Spleen (tissue), 11 donors: ENCODE measurements around the gene SPIRE1. TPM values are rescaled to one million over a fixed set of nuclear protein-coding genes. Genes with fewer than 3 reads are reported as not detected.

ENCODE experiments used
- DNase-seq: peaks from one replicate; pipeline ENCODE4 v3.0.0-alpha.2; 2020
- H3K27ac ChIP-seq, 8 donors: fragments of 200-600 bp; sonication (generic) in 7 of 8; 1 replicate in 4 of 8; 2 replicates in 4 of 8; pipeline versions ENCODE4 v1.5.0 to v1.8.0; 2016 to 2021; ENCODE audit warnings: inconsistent platforms in 4 of 8, mild to moderate bottlenecking in 4 of 8, moderate library complexity in 1 of 8
- H3K27me3 ChIP-seq, 7 donors: fragments of 200-600 bp; sonication (generic) in 6 of 7; replicated peaks in 1 of 7; 1 replicate in 4 of 7; 2 replicates in 3 of 7; pipeline versions ENCODE4 v1.5.0 to v1.8.0; 2016 to 2021; ENCODE audit warnings: inconsistent platforms in 3 of 7, mild to moderate bottlenecking in 1 of 7
- H3K36me3 ChIP-seq, 6 donors: fragments of 200-600 bp; sonication (generic) in 5 of 6; 1 replicate in 4 of 6; 2 replicates in 2 of 6; pipeline versions ENCODE4 v1.5.0 to v1.8.0; 2016 to 2021; ENCODE audit warnings: inconsistent platforms in 2 of 6
- H3K4me1 ChIP-seq, 6 donors: fragments of 200-600 bp; sonication (generic) in 5 of 6; 1 replicate in 3 of 6; 2 replicates in 3 of 6; pipeline versions ENCODE4 v1.5.0 to v1.8.0; 2016 to 2021; ENCODE audit warnings: inconsistent platforms in 3 of 6
- H3K4me3 ChIP-seq, 8 donors: fragments of 200-600 bp; sonication (generic) in 7 of 8; 1 replicate in 4 of 8; 2 replicates in 4 of 8; pipeline versions ENCODE4 v1.5.0 to v1.8.0; 2016 to 2021; ENCODE audit warnings: inconsistent platforms in 4 of 8, mild to moderate bottlenecking in 4 of 8, moderate library complexity in 2 of 8
- H3K9me3 ChIP-seq, 8 donors: fragments of 200-600 bp; sonication (generic) in 7 of 8; 1 replicate in 4 of 8; 2 replicates in 4 of 8; pipeline versions ENCODE4 v1.5.0 to v1.8.0; 2016 to 2021; ENCODE audit warnings: inconsistent platforms in 4 of 8
- POLR2A ChIP-seq, 3 donors: fragments of 450-650 bp; IDR thresholded peaks; one replicate each; pipeline ENCODE4 v1.5.1; 2017; ENCODE audit warnings: antibody characterized with exemption in 3 of 3, mild to moderate bottlenecking in 1 of 3
- POLR2AphosphoS5 ChIP-seq, 3 donors: sonication (generic); formaldehyde crosslinking; IDR thresholded peaks; one replicate each; pipeline ENCODE4 v1.5.1; 2017; ENCODE audit warnings: antibody characterized with exemption in 3 of 3
- WGBS, 5 donors: extraction: QIAGEN DNeasy Blood & Tissue Kit in 3 of 5; methylation state at CpG; one replicate each; pipeline versions ENCODE4 v1.1.5 to v1.1.7; 2013 to 2018; 5-methylcytosine and 5-hydroxymethylcytosine counted together
- intact Hi-C: fragments of 100-400 bp; cut with DNase I; formaldehyde crosslinking; loops from one replicate; pipeline ENCODE4 v1.15.0; 2023; ENCODE audit warnings: low total_unique reads
- polyA plus RNA-seq, 3 donors: library from polyadenylated mRNA; stranded (reverse); fragments of 200-250 nt; gene quantifications; one replicate each; pipeline ENCODE4 v1.2.1, GENCODE V29; 2013
- total RNA-seq, 7 donors: library from RNA; depleted of rRNA in 3 of 7; stranded (reverse); fragments of >200 nt in 3 of 7; fragmentation: NEBNext Ultra II Directional in 4 of 7; extraction: Animal tissue kit (Norgen Biotek cat#: 25700) in 4 of 7; gene quantifications; one replicate each; pipeline versions ENCODE4 v1.1.0 to v1.2.1, GENCODE V29; 2016 to 2021
- TF ChIP-seq, protein P1 (sequence below), 11 experiments: fragments of 200-600 bp in 7 of 11; fragments of 450-650 bp in 4 of 11; sonication (generic) in 4 of 11; IDR thresholded peaks in 8 of 11; conservative IDR thresholded peaks in 3 of 11; 1 replicate in 7 of 11; 2 replicates in 4 of 11; pipeline versions ENCODE4 v1.4.0 to v1.8.0; 2016 to 2021; ENCODE audit warnings: antibody characterized with exemption in 11 of 11, inconsistent platforms in 4 of 11, mild to moderate bottlenecking in 1 of 11
- donor health status: healthy with polysubstance abuse.
- donor health status: DM: no; HTN: no; CAD: no; lungs with moderate emphysema.
- donor health status: DM: no; HTN: no; CAD: no.
- donor health status: Bipolar disorder and iron deficiency.
- donor health status: healthy.
- donor health status: DM: no; HTN: no; CAD: no.
- donor health status: DM: yes; HTN: yes; CAD: no.

Gene SPIRE1
- total and polyA plus RNA-seq, 10 donors: 1.4 to 19.4 (median 11.1) TPM

DNA sequence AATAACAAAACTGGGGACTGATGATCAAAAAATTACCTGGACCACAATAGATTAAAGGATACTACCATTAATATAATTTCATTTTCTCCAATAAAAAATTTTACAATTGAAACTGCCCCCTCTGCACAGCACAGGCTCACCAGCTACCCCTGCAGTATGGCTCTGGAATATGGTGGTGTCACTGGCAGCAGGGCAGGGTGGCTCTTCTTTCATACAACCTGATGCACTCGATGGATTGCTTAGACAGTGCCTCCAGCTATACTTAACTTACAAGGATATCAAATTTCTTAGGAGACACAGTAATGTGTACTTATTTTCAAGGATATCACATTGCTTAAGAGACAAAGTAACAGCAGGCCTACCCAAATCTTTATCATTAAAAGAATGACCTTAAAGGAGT, 126.2 kb downstream of the SPIRE1 start:
- Histone ChIP-seq H3K4me3 (no peak overlapping the region), H3K4me1 (no peaks in the 10 kb centered on the region), H3K9me3 (no peaks in the 10 kb centered on the region), H3K27me3 (no peaks in the 10 kb centered on the region), H3K27ac (no peak overlapping the region), H3K36me3 (no peaks in the 10 kb centered on the region)
- TF ChIP-seq POLR2A (IDR thresholded peaks at IDR 0.05) (no peak), POLR2AphosphoS5 (IDR thresholded peaks at IDR 0.05) (no peak)
- TF ChIP-seq, protein P1, sequence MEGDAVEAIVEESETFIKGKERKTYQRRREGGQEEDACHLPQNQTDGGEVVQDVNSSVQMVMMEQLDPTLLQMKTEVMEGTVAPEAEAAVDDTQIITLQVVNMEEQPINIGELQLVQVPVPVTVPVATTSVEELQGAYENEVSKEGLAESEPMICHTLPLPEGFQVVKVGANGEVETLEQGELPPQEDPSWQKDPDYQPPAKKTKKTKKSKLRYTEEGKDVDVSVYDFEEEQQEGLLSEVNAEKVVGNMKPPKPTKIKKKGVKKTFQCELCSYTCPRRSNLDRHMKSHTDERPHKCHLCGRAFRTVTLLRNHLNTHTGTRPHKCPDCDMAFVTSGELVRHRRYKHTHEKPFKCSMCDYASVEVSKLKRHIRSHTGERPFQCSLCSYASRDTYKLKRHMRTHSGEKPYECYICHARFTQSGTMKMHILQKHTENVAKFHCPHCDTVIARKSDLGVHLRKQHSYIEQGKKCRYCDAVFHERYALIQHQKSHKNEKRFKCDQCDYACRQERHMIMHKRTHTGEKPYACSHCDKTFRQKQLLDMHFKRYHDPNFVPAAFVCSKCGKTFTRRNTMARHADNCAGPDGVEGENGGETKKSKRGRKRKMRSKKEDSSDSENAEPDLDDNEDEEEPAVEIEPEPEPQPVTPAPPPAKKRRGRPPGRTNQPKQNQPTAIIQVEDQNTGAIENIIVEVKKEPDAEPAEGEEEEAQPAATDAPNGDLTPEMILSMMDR (IDR thresholded peaks at IDR 0.05 in 8 of 11, conservative IDR thresholded peaks at IDR 0.05 in 3 of 11): no peak
- intact Hi-C loops: no loop called here
- no peak for DNase-seq
- WGBS, 5 donors: 50 to 90% (median 81%) methylated on average over 1 of the region's 1 CpG

DNA sequence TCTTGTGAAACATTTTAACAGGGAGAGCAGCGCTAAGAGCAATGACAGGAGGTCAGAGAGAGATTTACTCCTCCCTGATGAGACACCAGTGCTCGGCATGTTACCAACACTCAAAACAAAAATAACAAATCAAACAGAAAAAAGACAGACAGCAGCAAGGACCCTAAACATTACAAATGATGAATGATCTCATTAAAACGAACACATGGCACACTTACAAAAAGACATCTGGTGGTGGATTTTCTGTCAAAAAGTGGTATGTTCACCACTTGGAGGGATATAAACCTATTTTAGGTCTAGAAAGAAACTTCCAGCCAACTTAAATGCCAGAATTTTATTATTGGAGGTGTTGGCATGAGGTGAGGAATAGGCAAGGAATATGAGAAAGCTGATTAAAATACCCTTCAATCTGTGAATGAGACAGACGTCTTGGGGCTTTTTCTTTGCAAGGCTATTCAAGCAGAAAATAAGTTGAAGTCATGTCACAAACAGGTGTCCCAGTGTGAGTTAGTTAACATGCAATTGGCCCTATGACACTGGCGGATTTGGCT, 137.4 kb downstream of the SPIRE1 start:
- H3K27ac ChIP-seq: no peak overlapping the region
- H3K4me1 ChIP-seq: peaks cover 0 to 6% (median 0%) of the 10 kb centered on the region in 6 donors
- intact Hi-C loops: no loop called here
- TF ChIP-seq, protein P1 (IDR thresholded peaks at IDR 0.05 in 8 of 11, conservative IDR thresholded peaks at IDR 0.05 in 3 of 11): no peak
- TF ChIP-seq POLR2A (IDR thresholded peaks at IDR 0.05): no peak
- no peak for TF ChIP-seq POLR2AphosphoS5 (IDR thresholded peaks at IDR 0.05)
- no peaks in the 10 kb centered on the region for H3K36me3 ChIP-seq
- 75 to 78% (median 77%) methylated on average over 5 of the region's 5 CpGs for WGBS, 5 donors
- no peaks in the 10 kb centered on the region for H3K27me3 ChIP-seq
- H3K9me3 ChIP-seq: no peaks in the 10 kb centered on the region
- no peak overlapping the region for H3K4me3 ChIP-seq
- no peak for DNase-seq

DNA sequence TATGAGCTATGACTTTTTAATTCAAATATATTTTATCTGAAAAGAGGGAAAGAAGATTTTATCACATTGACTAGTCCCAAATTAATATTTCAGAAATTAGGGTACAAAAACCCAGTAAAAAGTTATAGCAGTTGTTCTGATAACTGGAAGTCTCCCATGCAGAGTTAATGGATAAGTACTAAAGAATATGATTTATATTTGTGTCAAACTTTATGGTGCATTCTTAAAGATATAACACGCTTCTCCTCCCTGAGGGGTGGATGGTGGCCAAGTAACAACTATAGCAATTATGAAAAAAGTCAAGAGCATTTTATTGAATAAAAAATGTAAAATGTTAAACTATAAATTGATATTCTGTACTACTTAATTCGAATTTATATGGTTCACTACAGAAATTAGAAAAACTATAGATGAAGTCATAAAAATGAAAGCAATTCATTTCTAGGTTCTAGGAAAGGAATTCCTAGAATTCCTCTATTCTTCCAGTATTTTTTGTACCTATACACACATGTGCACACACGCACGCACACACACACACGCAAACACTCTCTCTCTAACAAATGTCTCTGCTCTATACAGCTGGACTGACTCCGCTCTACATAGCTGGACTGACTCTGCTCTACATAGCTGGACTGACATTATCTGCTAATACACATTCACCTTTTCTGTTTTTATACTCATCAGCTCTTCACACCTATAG, 138.9 kb downstream of the SPIRE1 start:
- Histone ChIP-seq H3K27me3 (no peaks in the 10 kb centered on the region), H3K9me3 (no peaks in the 10 kb centered on the region), H3K27ac (no peak overlapping the region), H3K4me3 (no peak overlapping the region), H3K4me1 (peaks cover 0 to 9% (median 0%) of the 10 kb centered on the region in 6 donors), H3K36me3 (no peaks in the 10 kb centered on the region)
- WGBS, 5 donors: 88 to 96% (median 91%) methylated on average over 6 of the region's 6 CpGs
- no peak for DNase-seq
- intact Hi-C loops: no loop called here
- no peak for TF ChIP-seq POLR2AphosphoS5 (IDR thresholded peaks at IDR 0.05)
- TF ChIP-seq, protein P1 (IDR thresholded peaks at IDR 0.05 in 8 of 11, conservative IDR thresholded peaks at IDR 0.05 in 3 of 11): no peak
- TF ChIP-seq POLR2A (IDR thresholded peaks at IDR 0.05): no peak

DNA sequence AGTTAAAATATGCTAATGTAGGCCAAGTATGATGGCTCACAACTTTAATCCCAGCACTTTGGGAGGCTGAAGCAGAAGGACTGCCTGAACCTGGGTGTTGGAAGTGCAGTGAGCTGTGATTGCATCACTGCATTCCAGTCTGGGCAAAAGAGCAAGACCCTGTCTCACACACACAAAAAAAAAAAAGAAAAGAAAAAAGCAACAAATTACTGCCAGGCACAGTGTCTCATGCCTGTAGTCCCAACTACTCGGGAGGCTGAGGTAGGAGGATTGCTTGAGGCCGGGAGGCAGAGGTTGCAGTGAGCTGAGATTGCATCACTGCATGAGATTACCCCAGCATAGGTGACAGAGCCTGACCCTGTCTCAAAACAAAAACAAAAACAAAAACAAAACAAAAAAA, 139.6 kb downstream of the SPIRE1 start:
- no peaks in the 10 kb centered on the region for H3K9me3 ChIP-seq
- peaks cover 0 to 9% (median 0%) of the 10 kb centered on the region in 6 donors for H3K4me1 ChIP-seq
- no peaks in the 10 kb centered on the region for H3K36me3 ChIP-seq
- no peaks in the 10 kb centered on the region for H3K27me3 ChIP-seq
- whole genome bisulfite sequencing, 5 donors: 88 to 96% (median 94%) methylated on average over 2 of the region's 2 CpGs
- TF ChIP-seq POLR2A (IDR thresholded peaks at IDR 0.05): no peak
- TF ChIP-seq POLR2AphosphoS5 (IDR thresholded peaks at IDR 0.05): no peak
- TF ChIP-seq, protein P1 (IDR thresholded peaks at IDR 0.05 in 8 of 11, conservative IDR thresholded peaks at IDR 0.05 in 3 of 11): no peak
- H3K27ac ChIP-seq: no peak overlapping the region
- intact Hi-C loops: no loop called here
- DNase-seq: no peak
- H3K4me3 ChIP-seq: no peak overlapping the region
